SK-N-SH (cell line): ENCODE measurements around the gene RPS6KL1. TPM values are rescaled to one million over a fixed set of nuclear protein-coding genes. Genes with fewer than 3 reads are reported as not detected.

ENCODE experiments used
- CTCF ChIA-PET: fragments of 300-600, 350-600 bp; formaldehyde crosslinking; extraction: SDS; loops from one replicate; lab custom pipeline; 2021; lab: Yijun Ruan, JAX
- POLR2A ChIA-PET: fragments of 350-600 bp; sonication (Branson Sonifier 250); formaldehyde crosslinking; extraction: SDS; loops from one replicate; lab custom pipeline; 2020; ENCODE audit warnings: antibody characterized with exemption, inconsistent platforms; lab: Yijun Ruan, JAX
- DNase-seq: peaks from one replicate; pipeline ENCODE4 v3.0.0; 2012
- H2AFZ ChIP-seq: fragments of 200-600 bp; sonication (generic); 2 replicates; pipeline ENCODE4 v1.8.1; 2016; ENCODE audit warnings: antibody characterized with exemption, mild to moderate bottlenecking, low read depth
- H3F3A ChIP-seq: fragments of 200-600 bp; sonication (generic); replicated peaks from 2 replicates; pipeline ENCODE3; 2016; ENCODE audit warnings: antibody characterized with exemption, mild to moderate bottlenecking; ENCODE audit not compliant: insufficient read depth
- H3K27ac ChIP-seq, 2 experiments: fragments of 200-500 bp in 1 of 2; fragments of 200-600 bp in 1 of 2; sonication (Bioruptor generic) in 1 of 2; sonication (generic), shearing (Covaris generic) in 1 of 2; 2 replicates each; pipeline versions ENCODE4 v1.5.1 to v1.6.1; 2014 to 2016; ENCODE audit warnings: low read depth in 2 of 2, inconsistent platforms in 1 of 2, low read length in 1 of 2, mild to moderate bottlenecking in 1 of 2, mixed read lengths in 1 of 2
- H3K27me3 ChIP-seq: fragments of 200-600 bp; sonication (generic), shearing (Covaris generic); 2 replicates; pipeline ENCODE4 v1.6.1; 2016; ENCODE audit warnings: mixed run types; ENCODE audit not compliant: insufficient read depth
- H3K36me3 ChIP-seq, 2 experiments: fragments of 200-500 bp in 1 of 2; fragments of 200-600 bp in 1 of 2; sonication (Bioruptor generic) in 1 of 2; sonication (generic) in 1 of 2; replicated peaks in 1 of 2; 2 replicates each; pipeline versions ENCODE3 to v1.5.1; 2014 to 2016; ENCODE audit warnings: low read length in 1 of 2, mild to moderate bottlenecking in 1 of 2; ENCODE audit not compliant: insufficient read depth in 2 of 2, control insufficient read depth in 1 of 2
- H3K4me1 ChIP-seq, 2 experiments: fragments of 200-500 bp in 1 of 2; fragments of 200-600 bp in 1 of 2; sonication (Bioruptor generic) in 1 of 2; sonication (generic), shearing (Covaris generic) in 1 of 2; 2 replicates each; pipeline versions ENCODE4 v1.5.1 to v1.6.1; 2014 to 2016; ENCODE audit warnings: low read depth in 1 of 2, low read length in 1 of 2, mixed run types in 1 of 2; ENCODE audit not compliant: insufficient read depth in 2 of 2, control insufficient read depth in 1 of 2
- H3K4me2 ChIP-seq: fragments of 200-600 bp; sonication (generic), shearing (Covaris generic); 2 replicates; pipeline ENCODE4 v1.6.1; 2017; ENCODE audit warnings: mixed run types
- H3K4me3 ChIP-seq, 2 experiments: fragments of 200-500 bp in 1 of 2; fragments of 200-600 bp in 1 of 2; sonication (Bioruptor generic) in 1 of 2; sonication (generic), shearing (Covaris generic) in 1 of 2; 2 replicates each; pipeline versions ENCODE4 v1.5.1 to v1.8.1; 2014 to 2016; ENCODE audit warnings: low read depth in 2 of 2, inconsistent platforms in 1 of 2, low read length in 1 of 2, mild to moderate bottlenecking in 1 of 2, mixed read lengths in 1 of 2, moderate library complexity in 1 of 2
- H3K79me2 ChIP-seq: fragments of 200-600 bp; sonication (generic); 2 replicates; pipeline ENCODE4 v1.8.1; 2017; ENCODE audit warnings: mild to moderate bottlenecking; ENCODE audit not compliant: insufficient read depth
- H3K9ac ChIP-seq: fragments of 200-600 bp; sonication (generic); 2 replicates; pipeline ENCODE4 v1.6.1; 2017; ENCODE audit warnings: mixed run types
- H3K9me2 ChIP-seq: fragments of 200-600 bp; sonication (generic); 2 replicates; pipeline ENCODE4 v1.6.1; 2017; ENCODE audit warnings: mixed run types
- H3K9me3 ChIP-seq: fragments of 200-600 bp; sonication (generic); 2 replicates; pipeline ENCODE4 v1.6.1; 2017; ENCODE audit warnings: mixed run types, mild to moderate bottlenecking, moderate library complexity
- H4K20me1 ChIP-seq: fragments of 200-600 bp; sonication (generic); 2 replicates; pipeline ENCODE4 v1.6.1; 2017; ENCODE audit warnings: mild to moderate bottlenecking, mixed run types; ENCODE audit not compliant: insufficient read depth
- CHD2 ChIP-seq: fragments of 150-350 bp; IDR thresholded peaks from 2 replicates; pipeline ENCODE4 v1.6.1; 2018; ENCODE audit warnings: low read length; ENCODE audit not compliant: partially characterized antibody
- EP300 ChIP-seq, 2 experiments: IDR thresholded peaks; 2 replicates each; pipeline versions ENCODE4 v1.4.0 to v1.6.1; 2012; ENCODE audit warnings: borderline replicate concordance in 1 of 2, low read depth in 1 of 2, low read length in 1 of 2
- EZH2phosphoT487 ChIP-seq: fragments of 200-600 bp; sonication (generic); IDR thresholded peaks from 2 replicates; pipeline ENCODE4 v1.6.1; 2017; ENCODE audit warnings: low read depth, mixed run types, mild to moderate bottlenecking, antibody characterized with exemption, moderate library complexity, borderline replicate concordance
- FOXJ3 ChIP-seq: sonication (generic); formaldehyde crosslinking; IDR thresholded peaks from 2 replicates; pipeline ENCODE4 v1.5.1; 2020; ENCODE audit warnings: mild to moderate bottlenecking, missing genetic modification reagents
- FOXM1 ChIP-seq: IDR thresholded peaks from 2 replicates; pipeline ENCODE4 v1.4.0; 2012; ENCODE audit warnings: low read depth, mild to moderate bottlenecking
- MAX ChIP-seq: IDR thresholded peaks from 2 replicates; pipeline ENCODE4 v1.4.0; 2012; ENCODE audit warnings: low read depth
- NFIC ChIP-seq: IDR thresholded peaks from 2 replicates; pipeline ENCODE4 v1.4.0; 2012; ENCODE audit warnings: borderline replicate concordance
- POLR2AphosphoS5 ChIP-seq: IDR thresholded peaks from 2 replicates; pipeline ENCODE4 v1.6.1; 2012; ENCODE audit warnings: low read depth, low read length
- RAD21 ChIP-seq: IDR thresholded peaks from 2 replicates; pipeline ENCODE4 v1.6.1; 2012; ENCODE audit warnings: mild to moderate bottlenecking, low read length
- RFX5 ChIP-seq: IDR thresholded peaks from 2 replicates; pipeline ENCODE4 v1.6.1; 2012; ENCODE audit warnings: mild to moderate bottlenecking, improper control_type of control experiment, low read length
- RXRA ChIP-seq: IDR thresholded peaks from 2 replicates; pipeline ENCODE4 v1.4.0; 2012; ENCODE audit warnings: low read depth, mild to moderate bottlenecking, borderline replicate concordance
- SMC3 ChIP-seq: IDR thresholded peaks from 2 replicates; pipeline ENCODE4 v1.6.1; 2012; ENCODE audit warnings: low read depth, low read length, improper control_type of control experiment
- TEAD4 ChIP-seq: IDR thresholded peaks from 2 replicates; pipeline ENCODE4 v1.4.0; 2012; ENCODE audit warnings: mild to moderate bottlenecking, borderline replicate concordance; ENCODE audit not compliant: insufficient read depth
- YY1 ChIP-seq: IDR thresholded peaks from 2 replicates; pipeline ENCODE4 v1.4.0; 2012; ENCODE audit warnings: low read depth, mild to moderate bottlenecking
- ZBTB33 ChIP-seq: IDR thresholded peaks from 2 replicates; pipeline ENCODE4 v1.4.0; 2012; ENCODE audit warnings: low read depth, borderline replicate concordance
- WGBS: methylation state at CpG from one replicate; pipeline ENCODE4 v1.1.6; 2017; ENCODE audit warnings: low lambda C conversion rate; 5-methylcytosine and 5-hydroxymethylcytosine counted together
- polyA plus RNA-seq, 3 experiments: library from polyadenylated mRNA; depleted of rRNA; stranded (reverse); fragments of >200 nt; gene quantifications; 2 replicates each; pipeline ENCODE4 v1.2.3, GENCODE V29; 2012
- TF ChIP-seq, protein P1 (sequence below): IDR thresholded peaks from 2 replicates; pipeline ENCODE4 v1.4.0; 2012; ENCODE audit warnings: low read depth, borderline replicate concordance
- TF ChIP-seq, protein P2 (sequence below): fragments of 150-350 bp; IDR thresholded peaks from 2 replicates; pipeline ENCODE4 v1.6.1; 2017; ENCODE audit warnings: antibody characterized with exemption, low read length, low read depth, borderline replicate concordance

The RPS6KL1 gene
- polyA plus RNA-seq, 1 of the 3 experiments (the other 2 are of a cell fraction), result 2.5 TPM

- POLR2A ChIA-PET, result interaction anchor here (0.6 kb wide), 1 partner anchor 61 kb away, joined by 4 read pairs; no protein-coding TSS in a partner anchor
- Histone ChIP-seq H3K9me3 (no peaks in the 10 kb centered on the region), H3K27me3 (no peaks in the 10 kb centered on the region), H2AFZ (no peak overlapping the region), H3K4me1 (peaks cover 0 to 24% of the 10 kb centered on the region in 2 experiments; a peak in 2 of 4 replicates), H4K20me1 (no peaks in the 10 kb centered on the region), H3K36me3 (no peaks in the 10 kb centered on the region), H3K9me2 (no peaks in the 10 kb centered on the region), H3K4me2 (no peak overlapping the region), H3K4me3 (no peak overlapping the region), H3K27ac (no peak overlapping the region), H3K79me2 (no peaks in the 10 kb centered on the region), H3F3A (peaks cover 3% of the 10 kb centered on the region), H3K9ac (no peak overlapping the region)
- no peak for DNase-seq
- 90% methylated on average over 1 of the region's 1 CpG for WGBS
- CTCF ChIA-PET, result interaction anchor here (1.2 to 20.8 kb wide), 4 partner anchors 11 to 90 kb away, joined by 3 to 537 read pairs (median 8); no protein-coding TSS in a partner anchor
- no peak for TF ChIP-seq CHD2
- no peak for TF ChIP-seq SMC3
- TF ChIP-seq POLR2AphosphoS5, result no peak
- TF ChIP-seq EP300 (IDR thresholded peaks at IDR 0.05; ENCODE audit: borderline replicate concordance in 1 of 2, low read depth in 1 of 2, low read length in 1 of 2), result no peak
- TF ChIP-seq MAX, result no peak
- no peak for TF ChIP-seq RFX5
- TF ChIP-seq, protein P1, sequence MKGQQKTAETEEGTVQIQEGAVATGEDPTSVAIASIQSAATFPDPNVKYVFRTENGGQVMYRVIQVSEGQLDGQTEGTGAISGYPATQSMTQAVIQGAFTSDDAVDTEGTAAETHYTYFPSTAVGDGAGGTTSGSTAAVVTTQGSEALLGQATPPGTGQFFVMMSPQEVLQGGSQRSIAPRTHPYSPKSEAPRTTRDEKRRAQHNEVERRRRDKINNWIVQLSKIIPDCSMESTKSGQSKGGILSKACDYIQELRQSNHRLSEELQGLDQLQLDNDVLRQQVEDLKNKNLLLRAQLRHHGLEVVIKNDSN, result no peak
- TF ChIP-seq TEAD4, result no peak
- no peak for TF ChIP-seq EZH2phosphoT487
- TF ChIP-seq, protein P2, sequence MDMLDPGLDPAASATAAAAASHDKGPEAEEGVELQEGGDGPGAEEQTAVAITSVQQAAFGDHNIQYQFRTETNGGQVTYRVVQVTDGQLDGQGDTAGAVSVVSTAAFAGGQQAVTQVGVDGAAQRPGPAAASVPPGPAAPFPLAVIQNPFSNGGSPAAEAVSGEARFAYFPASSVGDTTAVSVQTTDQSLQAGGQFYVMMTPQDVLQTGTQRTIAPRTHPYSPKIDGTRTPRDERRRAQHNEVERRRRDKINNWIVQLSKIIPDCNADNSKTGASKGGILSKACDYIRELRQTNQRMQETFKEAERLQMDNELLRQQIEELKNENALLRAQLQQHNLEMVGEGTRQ, result no peak
- no peak for TF ChIP-seq FOXJ3 (CRISPR knock-in tag)
- TF ChIP-seq YY1, result no peak
- no peak for TF ChIP-seq RAD21
- no peak for TF ChIP-seq RXRA
- no peak for TF ChIP-seq FOXM1
- TF ChIP-seq NFIC, result no peak
- TF ChIP-seq ZBTB33, result no peak
Measured at GRCh38 chr14:74856366-74856765, 66.7 kb downstream of the RPS6KL1 start.
